ENCODE data around the gene MICB.

MICB gene

GRCh38 chr6:31528821-31529328 is 30.9 kb downstream of the MICB start, which contains the start of gene MCCD1 (continued):
- TF ChIP-seq SP3 (tag by site-specific recombination; IDR thresholded peaks at IDR 0.05) (no peak), ZNF341 (tag by site-specific recombination; IDR thresholded peaks at IDR 0.05; ENCODE audit: low read depth) (peak; percentile 8; the same call in 1 of the 2 replicates), ZNF211 (tag by site-specific recombination; IDR thresholded peaks at IDR 0.05; ENCODE audit: low read depth) (no peak), ZNF280C (tag by site-specific recombination; IDR thresholded peaks at IDR 0.05) (no peak), ZNF140 (tag by site-specific recombination; IDR thresholded peaks at IDR 0.05) (no peak), ZNF510 (tag by site-specific recombination; IDR thresholded peaks at IDR 0.05; ENCODE audit: insufficient replicate concordance) (no peak), ZNF274 (IDR thresholded peaks at IDR 0.05; ENCODE audit: low read length) (no peak), ZNF274 (tag by site-specific recombination; IDR thresholded peaks at IDR 0.05; ENCODE audit: borderline replicate concordance) (no peak), IKZF3 (tag by site-specific recombination; IDR thresholded peaks at IDR 0.05) (peak; percentile 63), ZBTB17 (tag by site-specific recombination; IDR thresholded peaks at IDR 0.05) (no peak), KLF1 (tag by site-specific recombination; IDR thresholded peaks at IDR 0.05) (peak; percentile 52; the same call in 1 of the 2 replicates), ZNF394 (tag by site-specific recombination; IDR thresholded peaks at IDR 0.05; ENCODE audit: borderline replicate concordance) (no peak), SCRT2 (tag by site-specific recombination; IDR thresholded peaks at IDR 0.05) (0 out of 2 replicates have a peak, but pooled peaks have one; percentile 46), ZNF513 (tag by site-specific recombination; IDR thresholded peaks at IDR 0.05) (no peak), ZNF660 (tag by site-specific recombination; IDR thresholded peaks at IDR 0.05) (no peak), MZF1 (tag by site-specific recombination; IDR thresholded peaks at IDR 0.05; ENCODE audit: borderline replicate concordance) (no peak), ZBTB21 (tag by site-specific recombination; IDR thresholded peaks at IDR 0.05) (no peak), ZNF560 (tag by site-specific recombination; IDR thresholded peaks at IDR 0.05; ENCODE audit: borderline replicate concordance) (no peak), ZNF701 (tag by site-specific recombination; IDR thresholded peaks at IDR 0.05) (no peak), ZNF335 (tag by site-specific recombination; conservative IDR thresholded peaks at IDR 0.05) (no peak), ZBTB7A (tag by site-specific recombination; IDR thresholded peaks at IDR 0.05; ENCODE audit: low read depth) (0 out of 2 replicates have a peak, but pooled peaks have one; percentile 17)

DNA sequence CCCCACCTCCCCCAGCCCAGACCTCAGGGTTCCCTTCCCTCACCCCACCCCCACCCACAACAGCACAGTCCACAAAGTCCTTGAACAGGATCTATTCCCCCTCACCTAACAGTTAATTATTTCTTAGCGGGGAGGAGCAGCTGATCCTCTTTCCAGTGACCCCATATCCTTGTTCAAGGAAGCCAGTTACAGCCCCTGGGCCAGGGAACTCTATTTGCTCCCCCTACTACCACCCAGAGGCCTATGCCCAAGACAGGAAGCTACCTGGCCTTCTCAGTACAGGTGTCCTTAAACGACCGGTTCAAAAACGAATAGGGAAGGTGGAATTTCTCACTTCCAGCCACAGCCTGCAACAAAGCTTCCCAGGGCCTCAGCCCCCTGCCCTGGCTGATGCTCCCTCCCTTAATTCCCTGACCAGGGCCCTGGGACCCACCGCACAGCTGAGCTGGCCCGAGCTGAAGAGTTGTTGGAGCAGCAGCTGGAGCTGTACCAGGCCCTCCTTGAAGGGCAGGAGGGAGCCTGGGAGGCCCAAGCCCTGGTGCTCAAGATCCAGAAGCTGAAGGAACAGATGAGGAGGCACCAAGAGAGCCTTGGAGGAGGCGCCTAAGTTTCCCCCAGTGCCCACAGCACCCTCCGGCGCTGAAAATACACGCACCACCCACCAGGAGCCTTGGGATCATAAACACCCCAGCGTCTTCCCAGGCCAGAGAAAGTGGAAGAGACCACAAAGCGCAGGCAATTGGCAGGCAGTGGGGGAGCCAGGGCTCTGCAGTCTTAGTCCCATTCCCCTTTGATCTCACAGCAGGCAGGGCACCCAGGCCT is 31.6 kb downstream of the MICB start:
- no peaks in the 10 kb centered on the region for H3K9me3 ChIP-seq (ENCODE audit: control insufficient read depth, insufficient read depth, low read depth, low read length)
- ChIA-PET CTCF (interaction anchor here (0.6 to 2.7 kb wide), 7 partner anchors 12 to 70 kb away, joined by 3 to 26 read pairs (median 4); partner anchors contain the start of gene DDX39B), POLR2A (interaction anchor here (0.6 to 6.3 kb wide), 14 partner anchors 9 to 656 kb away, joined by 3 to 112 read pairs (median 6); partner anchors contain the start of genes C6orf47, DDX39B, HSPA1A and HSPA1B)
- no peak overlapping the region for H3K4me3 ChIP-seq (ENCODE audit: low read depth, low read length)
- peaks cover 3% of the 10 kb centered on the region for H3K4me1 ChIP-seq (ENCODE audit: control insufficient read depth, insufficient read depth, low read length)
- peaks cover 42 to 56% of the 10 kb centered on the region in 2 experiments for H3K36me3 ChIP-seq (ENCODE audit: control insufficient read depth in 2 of 2, insufficient read depth in 1 of 2, low read length in 2 of 2)
- H3K27ac ChIP-seq (ENCODE audit: extremely low read depth, low read depth, low read length) = no peak overlapping the region
- TF ChIP-seq ZNF510 (tag by site-specific recombination; IDR thresholded peaks at IDR 0.05; ENCODE audit: insufficient replicate concordance) = no peak
- TF ChIP-seq OVOL3 (tag by site-specific recombination; IDR thresholded peaks at IDR 0.05) = no peak
- no peak for TF ChIP-seq HOXA7 (CRISPR knock-in tag; IDR thresholded peaks at IDR 0.05; ENCODE audit: borderline replicate concordance)
- peak; percentile 68; the same call in 1 of the 2 replicates for TF ChIP-seq ZNF692 (tag by site-specific recombination; IDR thresholded peaks at IDR 0.05)
- no peak for TF ChIP-seq ZNF670 (tag by site-specific recombination; IDR thresholded peaks at IDR 0.05; ENCODE audit: low read depth)
- no peak for TF ChIP-seq KLF17 (tag by site-specific recombination; IDR thresholded peaks at IDR 0.05)
- no peak for TF ChIP-seq ZNF155 (tag by site-specific recombination; IDR thresholded peaks at IDR 0.05)
- no peak for TF ChIP-seq ZNF514 (tag by site-specific recombination; IDR thresholded peaks at IDR 0.05)
- TF ChIP-seq ZNF629 (tag by site-specific recombination; IDR thresholded peaks at IDR 0.05) = no peak
- TF ChIP-seq ZNF626 (tag by site-specific recombination; IDR thresholded peaks at IDR 0.05) = no peak
- 0 out of 2 replicates have a peak, but pooled peaks have one; percentile 20 for TF ChIP-seq ZBTB17 (tag by site-specific recombination; IDR thresholded peaks at IDR 0.05)
- no peak for TF ChIP-seq ZNF664 (tag by site-specific recombination; IDR thresholded peaks at IDR 0.05)
